Measurements from ENCODE around the gene FRMD4B.

Gene FRMD4B

DNA sequence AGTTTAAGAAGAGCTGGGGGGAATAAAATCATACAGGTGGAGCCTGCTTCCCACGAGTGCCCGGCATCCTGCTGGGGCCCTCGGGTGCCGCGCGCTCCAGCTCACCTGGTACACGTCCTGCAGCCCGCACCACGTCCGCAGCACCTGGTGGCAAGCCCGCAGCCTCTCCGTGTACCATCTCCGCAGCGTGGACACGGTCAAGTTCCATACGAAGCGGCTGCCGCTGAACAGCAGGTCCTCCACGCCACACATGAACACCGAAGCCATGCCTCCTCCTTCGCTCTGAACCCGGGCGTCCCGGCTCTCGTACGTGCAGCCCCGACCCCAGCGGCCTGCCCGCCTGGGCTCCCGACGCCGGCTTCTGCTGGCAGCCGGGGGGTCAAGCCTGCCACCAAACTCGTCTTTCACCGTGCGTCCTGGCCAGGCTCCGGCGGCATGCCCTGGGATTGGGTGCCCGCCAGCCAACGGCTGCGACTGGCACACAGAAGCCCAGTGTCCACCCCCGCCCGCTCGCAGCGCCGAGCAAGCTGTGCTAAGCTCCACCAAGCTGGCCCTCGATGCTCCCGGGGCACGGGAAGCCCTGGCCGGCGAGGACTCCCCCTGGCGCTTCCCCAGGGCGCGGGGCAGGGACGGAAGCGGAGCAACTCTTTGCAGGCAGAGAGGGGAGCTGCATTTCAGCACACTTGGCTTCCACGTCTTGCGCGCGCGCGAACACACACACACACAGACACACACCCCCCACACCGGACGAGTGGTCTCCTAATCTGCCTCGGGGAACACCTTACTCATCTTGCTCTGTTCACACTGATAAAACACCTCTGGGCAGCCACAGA lies at the start of gene FRMD4B:
Gene FRMD4B, minus strand, starts transcription at position 366 of the 833 bp plus-strand sequence. Its CDS starts 99 bp downstream, at position 267.
- peak; percentile 33 for DNase-seq (ENCODE audit: low spot score)

DNA sequence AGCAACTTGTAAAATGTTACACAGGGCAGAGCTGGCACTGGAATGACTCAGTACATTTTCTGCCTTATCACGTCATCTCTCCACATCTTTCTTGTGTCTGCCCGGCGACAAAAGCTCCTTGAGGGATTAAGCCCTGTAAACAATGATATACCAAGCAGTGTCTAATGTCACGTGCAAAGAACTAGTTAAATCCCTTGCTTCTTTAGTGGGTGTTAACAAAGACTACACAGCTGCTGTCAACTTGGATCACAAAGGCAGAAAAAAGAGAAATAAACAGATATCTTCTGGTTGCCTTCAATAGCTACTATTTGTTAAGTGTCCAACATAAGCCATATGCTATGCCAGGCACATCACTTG lies 48.1 kb upstream of the FRMD4B start:
- DNase-seq (ENCODE audit: low spot score), result peak; percentile 55

DNA sequence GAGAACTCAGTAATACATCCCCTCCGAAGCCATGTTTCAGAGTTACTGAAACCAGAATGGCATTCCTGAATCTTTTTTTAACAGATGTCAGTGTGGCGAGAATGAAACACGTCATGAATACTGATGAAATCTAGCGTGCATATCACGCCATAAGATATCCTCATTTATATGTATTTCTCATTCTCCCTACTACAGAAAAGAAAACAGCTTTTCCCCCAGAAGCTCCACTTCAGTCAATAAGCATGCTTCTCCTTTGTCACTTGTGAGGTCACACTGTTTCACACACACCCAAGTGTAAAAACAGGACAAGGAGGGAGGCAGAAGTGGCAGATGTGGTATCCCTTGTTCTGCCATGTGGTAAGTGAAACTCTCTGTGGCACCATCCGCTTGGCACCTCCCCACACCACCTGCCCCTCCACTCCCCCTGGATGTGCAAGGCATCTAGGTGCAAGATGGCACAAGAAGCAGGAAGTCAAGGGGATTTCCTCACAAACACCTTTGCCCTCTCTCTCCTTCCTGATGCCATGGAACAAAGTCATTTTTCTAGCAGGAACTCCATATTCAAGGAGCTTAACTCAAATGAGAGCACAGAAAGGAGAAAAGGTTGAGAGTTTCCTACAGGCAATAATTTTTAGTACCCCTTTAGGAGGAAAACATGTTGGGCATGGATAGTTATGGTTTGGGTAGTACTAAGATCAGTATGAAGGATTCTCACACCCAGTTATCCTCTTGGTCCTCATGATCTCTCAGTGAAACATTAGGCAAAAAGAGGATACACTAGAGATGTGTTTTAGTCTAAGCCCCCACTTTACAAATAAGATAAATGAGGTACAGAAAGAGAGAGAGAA lies 47.5 kb upstream of the FRMD4B start:
- peak; percentile 52 for DNase-seq (ENCODE audit: low spot score)

DNA sequence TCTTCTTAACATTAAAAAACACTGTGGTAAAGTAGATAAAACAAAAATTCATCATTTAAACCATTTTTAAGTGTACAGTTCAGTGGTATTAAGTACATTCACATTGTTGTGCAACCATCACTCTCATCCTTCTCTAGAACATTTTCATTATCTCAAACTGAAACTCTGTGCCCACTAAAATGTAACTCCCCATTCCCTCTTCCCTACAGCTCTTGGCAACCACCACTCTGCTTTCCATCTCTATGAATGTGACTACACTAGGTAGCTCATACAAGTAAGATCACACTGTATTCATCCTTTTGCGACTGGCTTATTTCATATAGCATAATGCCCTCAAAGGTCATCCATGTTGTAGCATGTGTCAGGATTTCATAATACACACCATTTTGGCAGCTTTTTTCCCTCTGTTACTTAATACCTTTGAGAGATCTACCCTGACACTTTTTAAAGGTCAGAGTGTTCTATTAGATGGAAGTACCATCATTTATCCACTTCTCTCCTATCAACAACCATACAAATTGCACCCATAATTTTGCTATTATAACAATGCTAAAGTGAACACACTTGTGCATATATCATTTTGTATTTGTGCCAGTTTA lies 42.9 kb upstream of the FRMD4B start:
- DNase-seq (ENCODE audit: low spot score), result no peak

DNA sequence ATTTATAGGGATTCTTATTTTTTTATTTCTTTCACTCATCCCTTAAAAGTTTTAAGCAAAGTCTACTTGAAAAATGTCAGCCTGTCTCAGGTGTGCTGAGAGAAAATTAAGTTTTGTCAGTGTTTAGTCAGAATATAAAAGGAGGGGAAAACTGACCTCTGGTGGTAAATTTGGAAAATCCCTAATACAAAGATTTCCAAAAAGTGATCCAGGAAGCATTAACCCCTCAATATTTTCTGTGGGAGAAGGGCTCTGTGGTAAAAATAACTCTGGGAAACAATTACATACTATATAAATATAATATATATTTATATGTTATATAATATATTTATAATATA lies 41.0 kb upstream of the FRMD4B start:
- DNase-seq (ENCODE audit: low spot score), result no peak

DNA sequence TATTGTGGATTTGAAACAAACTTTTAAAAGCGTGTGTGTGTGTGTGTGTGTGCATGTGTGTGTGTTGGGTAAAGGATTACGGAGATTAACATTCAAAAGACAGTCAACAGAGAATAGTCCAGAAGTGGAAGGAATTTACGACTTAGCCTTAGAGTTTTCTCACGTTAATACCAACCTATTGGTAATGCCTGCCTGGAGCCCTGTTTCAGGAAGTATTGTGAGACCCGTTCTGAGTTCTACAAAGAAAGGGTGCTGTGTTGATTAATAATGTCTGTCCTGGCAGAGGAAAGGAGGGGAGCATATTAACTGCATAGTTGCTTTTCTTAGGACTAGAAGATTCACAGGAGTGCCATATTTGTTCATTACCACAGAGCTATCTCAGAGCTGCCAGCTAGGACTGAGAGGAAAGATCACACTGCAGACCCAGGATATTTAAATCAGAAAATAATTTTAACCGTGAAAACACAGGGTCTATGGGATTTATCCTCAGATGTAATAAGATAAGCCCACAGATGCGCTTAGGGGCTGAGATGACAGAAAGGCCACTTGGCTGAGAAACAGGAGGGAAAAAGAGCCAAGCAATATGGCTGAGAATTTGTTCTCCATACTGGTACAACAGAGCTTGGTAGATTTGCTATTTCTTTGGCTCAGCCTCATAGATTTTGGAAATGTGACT lies 40.5 kb upstream of the FRMD4B start:
- DNase-seq (ENCODE audit: low spot score), result no peak

DNA sequence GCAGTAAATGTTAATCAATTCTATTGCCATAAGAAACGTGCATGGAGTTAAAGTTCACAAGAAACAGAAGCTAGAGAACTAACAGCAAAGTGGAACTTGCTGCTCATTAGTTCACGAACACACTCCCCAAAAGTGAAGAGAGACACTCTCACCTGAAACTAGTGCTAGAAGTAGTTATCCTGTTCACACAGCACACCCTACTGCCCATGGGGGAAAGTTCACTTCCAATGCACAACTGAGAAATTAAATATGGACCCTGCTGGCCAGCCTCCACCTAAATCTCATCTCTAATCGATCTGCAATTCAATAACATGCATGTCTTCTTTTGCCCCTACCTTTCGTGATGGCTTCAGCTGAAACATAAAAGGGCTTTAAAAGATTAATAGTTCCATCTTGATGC lies 39.4 kb upstream of the FRMD4B start:
- DNase-seq (ENCODE audit: low spot score), result peak; percentile 49

DNA sequence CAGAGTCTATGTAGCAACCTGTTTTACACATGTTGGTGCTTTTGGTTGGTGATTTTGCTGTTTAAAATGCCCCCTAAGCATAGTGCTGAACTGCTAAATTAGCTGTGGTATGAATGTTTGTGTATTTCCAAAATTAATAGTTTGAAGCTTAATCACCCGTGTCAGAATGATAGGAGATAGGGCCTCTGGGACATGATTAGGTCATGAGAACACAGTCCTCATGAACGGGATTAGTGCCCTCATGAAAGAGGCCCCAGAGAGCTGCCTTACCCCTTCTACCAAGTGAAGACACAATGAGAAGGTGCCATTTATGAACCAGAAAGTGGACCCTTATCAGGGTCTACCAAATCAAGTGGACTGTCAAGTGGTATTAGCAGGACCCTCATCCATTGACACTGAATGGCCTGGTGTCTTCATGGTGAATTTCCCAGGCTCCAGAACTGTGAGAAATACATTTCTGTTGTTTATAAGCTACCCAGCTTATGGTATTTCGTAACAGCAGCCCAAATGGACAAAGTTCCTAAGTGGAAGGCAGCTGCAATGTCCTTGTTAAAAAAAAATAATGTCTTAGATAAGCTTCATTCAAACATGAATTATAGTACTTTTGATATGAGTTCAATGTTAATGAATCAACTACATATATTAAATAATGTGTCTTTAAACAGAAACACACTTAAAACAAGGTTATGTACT lies 37.7 kb upstream of the FRMD4B start:
- no peak for DNase-seq (ENCODE audit: low spot score)

DNA sequence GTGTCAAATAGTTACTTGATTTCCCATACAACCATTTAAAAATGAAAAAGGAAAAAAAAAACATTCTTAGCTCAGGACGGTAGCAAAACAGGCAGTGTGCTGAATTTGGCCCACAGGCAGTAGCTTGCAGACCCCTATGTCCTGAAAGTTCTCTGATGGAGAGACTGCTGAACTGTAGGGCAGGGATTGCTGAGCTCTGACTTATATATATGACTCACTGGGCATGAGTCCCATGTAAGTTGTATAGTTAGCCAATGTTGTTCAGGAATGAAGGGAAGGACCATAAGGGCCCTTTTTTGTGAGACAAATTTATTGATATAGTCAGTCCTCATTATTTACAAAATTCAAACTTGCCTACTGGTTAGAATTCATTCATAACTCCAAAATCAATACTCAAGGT lies 36.9 kb upstream of the FRMD4B start:
- DNase-seq (ENCODE audit: low spot score), result no peak

DNA sequence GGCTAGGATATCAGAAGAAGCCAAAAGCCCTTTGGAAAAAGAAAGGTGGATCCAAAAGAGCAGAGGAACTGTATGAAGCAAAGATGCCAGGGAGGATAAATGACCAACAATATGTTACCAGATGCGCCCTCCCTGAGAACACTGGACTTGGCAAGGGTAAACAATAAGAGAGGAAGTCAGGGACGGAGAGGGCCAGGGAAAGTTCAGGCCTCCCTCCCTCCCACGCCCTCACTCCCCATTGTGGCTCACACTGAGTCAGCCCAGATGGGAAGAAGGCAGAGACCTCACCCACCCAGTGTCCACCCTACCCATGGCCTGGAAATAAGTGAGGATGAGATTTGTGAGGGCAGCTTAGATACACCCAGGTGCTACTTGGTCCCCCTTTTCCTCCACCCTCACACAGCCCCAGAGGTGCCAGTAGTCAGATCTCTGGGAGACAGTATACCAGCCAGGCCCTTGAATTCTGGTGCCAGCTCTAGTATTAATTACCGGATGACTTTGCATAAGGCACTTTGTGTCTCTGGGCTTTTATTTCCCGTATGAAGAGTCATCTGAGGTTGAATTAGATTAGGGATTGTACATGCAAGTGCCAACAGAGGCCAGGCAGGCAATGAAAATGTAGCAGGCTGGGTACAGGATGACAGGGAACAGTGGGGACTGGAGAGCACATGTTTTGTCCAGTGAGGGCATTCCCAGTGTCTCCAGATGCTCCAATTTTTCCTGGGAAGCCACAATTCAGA lies 35.1 kb upstream of the FRMD4B start:
- DNase-seq (ENCODE audit: low spot score), result no peak

DNA sequence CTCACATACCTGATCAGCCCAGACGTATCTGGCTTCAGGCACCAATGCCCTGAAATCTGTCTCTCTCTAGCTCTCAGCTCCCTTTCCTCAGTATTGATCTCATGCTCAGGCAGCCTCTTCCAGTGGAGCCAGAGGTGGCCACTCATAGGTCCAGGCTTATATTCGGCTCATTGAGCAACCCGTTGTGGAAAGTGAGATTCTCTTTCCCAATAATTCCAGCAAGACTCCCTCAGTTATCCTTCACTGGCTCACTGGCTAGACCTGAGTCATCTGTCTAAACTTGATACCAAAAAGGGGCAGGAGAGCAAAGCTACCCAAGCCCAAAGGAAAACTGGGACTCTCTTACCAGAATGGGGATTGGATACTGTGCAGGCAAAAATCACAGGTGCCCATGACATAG lies 33.4 kb upstream of the FRMD4B start:
- no peak for DNase-seq (ENCODE audit: low spot score)

DNA sequence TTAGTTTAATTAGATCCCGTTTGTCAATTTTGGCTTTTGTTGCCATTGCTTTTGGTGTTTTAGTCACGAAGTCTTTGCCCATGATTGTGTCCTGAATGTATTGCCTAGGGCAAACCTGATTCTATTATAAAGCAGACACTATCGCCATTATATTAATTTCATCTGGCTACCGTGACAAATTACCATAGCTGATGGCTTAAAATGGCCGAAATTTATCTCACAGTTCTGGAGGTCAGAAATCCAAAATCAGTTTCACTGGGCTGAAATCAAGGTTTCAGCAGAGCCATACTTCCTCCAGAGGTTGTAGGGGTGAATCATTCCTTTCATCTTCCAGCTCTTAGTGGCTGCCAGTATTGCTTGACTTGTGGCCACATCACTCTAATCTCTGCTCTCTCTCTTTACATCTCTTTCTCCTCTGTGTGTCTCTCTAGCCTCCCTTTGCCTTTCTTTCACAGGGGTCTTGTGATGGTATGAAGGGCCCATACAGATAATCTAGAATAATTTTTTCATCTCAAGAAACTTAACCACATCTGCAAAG lies 31.7 kb upstream of the FRMD4B start:
- DNase-seq (ENCODE audit: low spot score), result no peak

DNA sequence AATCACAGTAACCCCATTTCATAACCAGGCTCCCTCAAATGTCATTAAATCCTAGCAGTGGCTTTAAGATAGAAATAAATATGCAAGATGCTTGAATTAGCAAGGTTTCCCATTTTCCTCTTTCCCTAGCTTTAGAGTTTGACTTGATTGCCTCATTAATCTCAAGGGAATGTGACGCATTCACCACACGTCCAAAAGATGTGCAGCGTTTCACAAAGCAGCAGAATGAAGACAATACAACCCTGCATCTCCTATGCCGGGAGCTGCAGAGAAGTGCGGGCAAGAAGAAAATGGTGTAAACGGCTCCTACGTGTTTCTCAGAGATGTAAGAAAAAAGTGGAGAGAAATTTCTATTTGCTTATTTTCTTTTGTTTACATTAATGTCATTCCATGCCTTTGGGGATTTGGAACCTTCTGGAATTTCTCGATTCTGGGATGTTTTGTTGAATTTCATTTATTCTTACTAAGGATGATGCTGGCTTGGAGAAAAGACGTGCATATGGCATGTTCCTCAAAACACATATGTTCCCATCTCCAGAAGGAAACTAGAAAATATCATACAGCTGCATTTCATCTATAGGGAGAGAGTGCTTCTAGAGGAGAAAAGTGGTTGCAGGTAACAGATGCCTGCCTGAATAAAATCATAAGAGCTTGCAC lies 27.8 kb upstream of the FRMD4B start:
- no peak for DNase-seq (ENCODE audit: low spot score)

DNA sequence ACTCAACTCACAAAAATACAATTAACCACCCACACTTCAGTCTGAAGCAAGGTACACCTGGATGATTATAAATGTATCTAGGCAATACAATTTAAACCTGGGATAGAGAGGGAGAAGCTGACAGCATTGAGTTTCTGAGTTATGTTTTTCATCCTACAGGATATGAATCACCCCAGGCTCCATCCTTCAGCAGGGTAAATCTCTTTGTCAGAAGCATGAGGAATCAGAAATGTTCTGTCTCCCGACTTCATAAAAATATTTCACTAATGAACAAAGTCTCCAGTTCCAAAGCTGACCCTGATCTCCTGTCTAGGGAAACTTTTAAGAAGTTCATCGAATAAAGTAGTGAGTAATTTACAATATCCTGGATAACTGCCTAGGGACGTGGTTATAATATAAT lies 25.5 kb upstream of the FRMD4B start:
- no peak for DNase-seq (ENCODE audit: low spot score)

DNA sequence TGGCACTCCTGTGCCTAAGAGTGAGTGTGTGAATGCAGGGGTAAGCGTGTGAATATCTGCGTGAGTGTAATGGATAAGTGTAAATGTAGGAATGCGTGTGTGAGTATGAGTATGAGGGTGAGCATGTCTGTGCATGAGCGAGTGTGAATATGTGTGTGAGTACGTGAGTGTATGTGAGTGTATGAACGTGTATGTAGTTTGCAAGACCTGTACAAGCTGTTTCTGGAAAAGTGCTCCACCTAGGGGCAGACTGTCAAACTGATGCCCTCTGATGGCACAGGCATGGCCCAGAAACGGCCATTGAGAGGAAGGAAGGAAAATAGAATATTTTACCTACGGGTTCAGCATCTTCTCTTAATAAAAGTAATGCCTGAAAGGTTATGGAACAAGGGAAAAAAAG lies 24.4 kb upstream of the FRMD4B start:
- peak; percentile 76 for DNase-seq (ENCODE audit: low spot score)

DNA sequence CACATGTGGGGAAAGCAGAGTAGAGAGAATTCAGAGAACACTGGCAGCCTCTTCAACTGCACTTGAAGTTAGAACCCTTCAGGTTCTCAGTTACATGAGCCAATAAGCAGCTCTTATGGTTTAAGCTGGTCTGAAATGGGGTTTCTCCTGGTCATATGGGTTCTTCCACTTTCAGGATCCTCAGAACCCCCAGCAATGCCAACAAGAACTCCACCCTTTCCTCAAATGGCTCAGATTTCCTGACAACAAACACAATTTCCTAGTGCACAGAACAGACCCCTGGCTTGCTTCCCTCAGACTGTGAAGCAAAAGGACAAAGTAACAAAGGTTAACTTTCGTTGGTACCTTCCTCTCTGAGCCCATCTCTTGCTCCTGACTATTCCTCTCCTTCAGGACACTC lies 23.9 kb upstream of the FRMD4B start:
- no peak for DNase-seq (ENCODE audit: low spot score)

DNA sequence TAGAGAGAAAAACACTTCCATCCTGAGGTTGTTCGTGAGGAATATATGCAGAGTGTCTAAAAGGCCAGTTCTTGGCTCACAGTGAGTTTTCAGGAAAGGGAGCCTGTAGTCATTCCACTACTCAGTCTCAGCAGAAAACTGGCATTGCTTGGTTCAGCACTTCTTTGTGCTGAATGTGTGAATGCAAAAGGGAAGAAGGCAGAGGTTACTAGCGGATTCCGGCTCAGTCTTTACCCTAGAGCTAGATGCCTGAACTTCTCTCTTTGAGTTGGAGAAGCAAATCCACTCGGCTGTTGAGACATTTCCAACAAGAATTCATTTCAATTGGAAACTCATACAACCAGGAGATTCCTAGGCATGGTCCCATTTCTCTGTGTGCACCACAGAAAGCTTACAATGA lies 23.1 kb upstream of the FRMD4B start:
- no peak for DNase-seq (ENCODE audit: low spot score)

DNA sequence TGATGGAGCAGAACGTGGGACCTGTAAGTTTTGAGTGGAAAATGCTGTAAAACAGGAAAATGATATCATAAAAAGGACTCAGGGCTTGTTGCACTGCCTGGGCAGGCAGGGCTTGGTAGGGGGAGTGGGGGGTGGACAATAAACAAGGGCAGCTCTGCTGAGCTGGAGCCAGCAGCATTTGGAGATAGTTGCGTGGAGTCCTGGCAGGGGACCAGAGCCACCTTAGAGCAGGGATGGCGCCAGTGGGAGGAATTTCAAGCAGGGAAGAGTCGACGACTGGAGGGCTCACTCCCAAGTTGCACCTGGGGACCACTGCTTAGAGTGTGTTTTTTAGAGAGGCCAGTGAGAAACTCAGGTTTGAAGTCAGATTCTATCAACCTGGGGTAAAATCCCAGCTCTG lies 22.7 kb upstream of the FRMD4B start:
- DNase-seq (ENCODE audit: low spot score), result no peak

DNA sequence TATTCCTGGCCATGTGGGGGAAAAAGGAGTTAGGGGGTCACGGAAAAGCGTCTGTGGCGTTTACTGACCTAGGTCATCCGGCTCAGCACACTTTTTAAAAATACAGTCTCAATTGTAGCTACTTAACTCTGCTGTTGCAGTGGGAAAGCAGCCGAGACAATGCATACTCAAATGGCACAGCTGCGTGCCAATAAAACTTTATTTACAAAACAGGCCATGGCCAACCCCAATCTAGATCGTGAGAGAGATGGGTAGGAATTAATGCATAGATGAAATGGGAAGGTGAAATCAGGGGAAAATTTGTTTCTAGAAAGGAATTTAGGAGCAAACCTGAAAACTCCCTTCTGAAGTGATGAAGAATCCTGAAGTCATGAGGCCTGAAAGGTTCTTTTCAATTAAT lies 22.0 kb upstream of the FRMD4B start:
- DNase-seq (ENCODE audit: low spot score), result no peak

DNA sequence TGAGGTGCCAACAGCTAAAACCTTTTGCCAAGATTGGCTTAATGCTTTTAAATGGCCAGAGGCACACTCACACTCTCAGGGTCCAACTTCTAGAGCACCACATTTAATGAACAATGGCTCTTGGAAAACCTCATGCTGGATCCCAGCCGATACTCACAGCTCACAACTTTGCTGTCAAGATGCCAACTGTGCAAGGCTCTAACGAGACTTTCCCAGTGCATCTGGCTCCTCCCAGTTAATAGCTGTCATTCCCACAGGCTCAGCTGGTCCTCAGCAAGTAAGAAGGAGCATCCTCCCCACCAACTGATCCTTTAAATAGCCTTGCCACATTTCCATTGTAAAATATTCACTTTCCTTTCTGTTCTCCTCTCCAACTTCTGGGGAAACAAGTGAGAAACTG lies 20.3 kb upstream of the FRMD4B start:
- DNase-seq (ENCODE audit: low spot score), result no peak
